ENCODE measurements around the gene CHAT. TPM values are rescaled to one million over a fixed set of nuclear protein-coding genes. Genes with fewer than 3 reads are reported as not detected.

The CHAT gene
- total and polyA plus RNA-seq, 2 donors (not counting 3 experiments of a cell fraction or from before 2014, with no cell fraction given), result not detected

- DNase-seq (ENCODE audit: low read depth, low spot score) (no peak), FAIRE-seq (no peak)
- H3K9ac ChIP-seq (replicated peaks; ENCODE audit: extremely low read depth, insufficient read depth, low read length), result no peak overlapping the region
- no peaks in the 10 kb centered on the region for H3K9me3 ChIP-seq (replicated peaks; ENCODE audit: control insufficient read depth, insufficient read depth, low read length)
- no peaks in the 10 kb centered on the region for H3K36me3 ChIP-seq (ENCODE audit: control insufficient read depth in 2 of 2, extremely low read depth in 1 of 2, insufficient read depth in 2 of 2, low read length in 2 of 2)
- ChIA-PET CTCF (interaction anchor here (1.4 kb wide), 1 partner anchor 10 kb away, joined by 4 read pairs; no protein-coding TSS in a partner anchor), POLR2A (no interaction called here)
- H3K27ac ChIP-seq (ENCODE audit: insufficient read depth, low read depth, low read length), result no peak overlapping the region
- no peaks in the 10 kb centered on the region for H4K20me1 ChIP-seq (replicated peaks; ENCODE audit: control insufficient read depth, extremely low read depth, insufficient read depth, low read length)
- H3K79me2 ChIP-seq (ENCODE audit: control insufficient read depth, insufficient read depth, low read length), result no peaks in the 10 kb centered on the region
- no TSS peak for BruUV-seq (replicated peaks)
- TF ChIP-seq POLR2AphosphoS5 (IDR thresholded peaks at IDR 0.05; ENCODE audit: insufficient read depth, low read depth, low read length), result no peak
- no peak for TF ChIP-seq CTCF (IDR thresholded peaks at IDR 0.05; ENCODE audit: extremely low read depth in 1 of 2, insufficient read depth in 1 of 2, low read depth in 1 of 2, low read length in 2 of 2)
- no peak overlapping the region for H3K4me2 ChIP-seq (ENCODE audit: insufficient read depth, low read length)
- no peaks in the 10 kb centered on the region for H3K27me3 ChIP-seq (ENCODE audit: control insufficient read depth in 2 of 2, insufficient read depth in 2 of 2, low read length in 2 of 2)
- H3K4me1 ChIP-seq (ENCODE audit: control insufficient read depth, extremely low read depth, insufficient read depth, low read length), result no peaks in the 10 kb centered on the region
- no peak overlapping the region for H3K4me3 ChIP-seq (replicated peaks in 1 of 3; ENCODE audit: insufficient read depth in 1 of 3, low read depth in 1 of 3, low read length in 3 of 3)
- H3K9me1 ChIP-seq (replicated peaks; ENCODE audit: control insufficient read depth, extremely low read depth, insufficient read depth, low read length), result no peaks in the 10 kb centered on the region
- H2AFZ ChIP-seq (ENCODE audit: low read depth, low read length), result no peak overlapping the region
- intact Hi-C loops (cut with micrococcal nuclease), result no loop called here
- dilution Hi-C loops (cut with MboI; ENCODE audit: extremely low pct_ligation_motif_present, low sequenced_read_pairs), result no loop called here
Measured at GRCh38 chr10:49655099-49655498, 41.3 kb downstream of the CHAT start.

- H3K9me3 ChIP-seq (replicated peaks; ENCODE audit: control insufficient read depth, insufficient read depth, low read length), result no peaks in the 10 kb centered on the region
- no TSS peak for BruUV-seq (replicated peaks)
- no peaks in the 10 kb centered on the region for H3K9me1 ChIP-seq (replicated peaks; ENCODE audit: control insufficient read depth, extremely low read depth, insufficient read depth, low read length)
- TF ChIP-seq JUN (IDR thresholded peaks at IDR 0.05; ENCODE audit: borderline replicate concordance, insufficient read depth, insufficient read length, low read depth) (no peak), MYC (IDR thresholded peaks at IDR 0.05; ENCODE audit: low read depth, low read length) (no peak), EZH2 (IDR thresholded peaks at IDR 0.05; ENCODE audit: borderline replicate concordance, low read depth, low read length, severe bottlenecking) (no peak), FOS (IDR thresholded peaks at IDR 0.05; ENCODE audit: borderline replicate concordance, insufficient read depth, low read length) (no peak), POLR2AphosphoS5 (IDR thresholded peaks at IDR 0.05; ENCODE audit: insufficient read depth, low read depth, low read length) (no peak), MAX (IDR thresholded peaks at IDR 0.05; ENCODE audit: insufficient read depth, insufficient read length) (no peak), GATA2 (IDR thresholded peaks at IDR 0.05; ENCODE audit: insufficient read depth, insufficient read length, low read depth, low read length) (no peak), POLR2A (IDR thresholded peaks at IDR 0.05; ENCODE audit: low read depth, low read length) (no peak), CTCF (IDR thresholded peaks at IDR 0.05; ENCODE audit: extremely low read depth in 1 of 2, insufficient read depth in 1 of 2, low read depth in 1 of 2, low read length in 2 of 2) (no peak)
- dilution Hi-C loops (cut with MboI; ENCODE audit: extremely low pct_ligation_motif_present, low sequenced_read_pairs) (no loop called here), intact Hi-C loops (cut with micrococcal nuclease) (no loop called here)
- H3K36me3 ChIP-seq (ENCODE audit: control insufficient read depth in 2 of 2, extremely low read depth in 1 of 2, insufficient read depth in 2 of 2, low read length in 2 of 2), result no peaks in the 10 kb centered on the region
- ChIA-PET CTCF (no interaction called here), POLR2A (no interaction called here)
- no peaks in the 10 kb centered on the region for H3K79me2 ChIP-seq (ENCODE audit: control insufficient read depth, insufficient read depth, low read length)
- no peak overlapping the region for H3K4me3 ChIP-seq (replicated peaks in 1 of 3; ENCODE audit: insufficient read depth in 1 of 3, low read depth in 1 of 3, low read length in 3 of 3)
- H2AFZ ChIP-seq (ENCODE audit: low read depth, low read length), result no peak overlapping the region
- H3K27ac ChIP-seq (ENCODE audit: insufficient read depth, low read depth, low read length), result no peak overlapping the region
- DNase-seq (ENCODE audit: low read depth, low spot score) (no peak), FAIRE-seq (no peak)
- H3K4me1 ChIP-seq (ENCODE audit: control insufficient read depth, extremely low read depth, insufficient read depth, low read length), result no peaks in the 10 kb centered on the region
- no peak overlapping the region for H3K9ac ChIP-seq (replicated peaks; ENCODE audit: extremely low read depth, insufficient read depth, low read length)
- no peak overlapping the region for H3K4me2 ChIP-seq (ENCODE audit: insufficient read depth, low read length)
- no peaks in the 10 kb centered on the region for H4K20me1 ChIP-seq (replicated peaks; ENCODE audit: control insufficient read depth, extremely low read depth, insufficient read depth, low read length)
- no peaks in the 10 kb centered on the region for H3K27me3 ChIP-seq (ENCODE audit: control insufficient read depth in 2 of 2, insufficient read depth in 2 of 2, low read length in 2 of 2)
Measured at GRCh38 chr10:49656845-49657493, 43.1 kb downstream of the CHAT start.
